ENCODE results near the gene RAG1.

DNA sequence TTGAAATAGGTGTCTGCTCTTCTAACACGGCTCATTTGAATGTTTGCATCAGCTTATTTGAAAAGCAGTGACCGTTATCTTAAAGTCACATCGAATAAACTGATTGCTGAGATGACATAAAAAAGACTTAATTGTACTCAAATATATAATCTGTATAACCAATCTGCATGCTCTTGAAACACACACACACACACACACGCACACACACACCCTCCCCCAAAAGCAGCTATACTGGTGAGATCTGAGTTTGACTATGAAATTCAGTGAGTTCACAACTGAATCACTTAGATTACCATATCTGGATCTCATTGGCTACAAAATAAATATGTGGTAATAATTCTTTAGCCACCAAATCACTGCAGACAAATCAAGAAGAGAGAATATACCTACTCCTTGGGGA is 22.7 kb downstream of the RAG1 start:
- no peak for TF ChIP-seq YY1 (IDR thresholded peaks at IDR 0.05; ENCODE audit: low read depth)
- TF ChIP-seq, protein P1, sequence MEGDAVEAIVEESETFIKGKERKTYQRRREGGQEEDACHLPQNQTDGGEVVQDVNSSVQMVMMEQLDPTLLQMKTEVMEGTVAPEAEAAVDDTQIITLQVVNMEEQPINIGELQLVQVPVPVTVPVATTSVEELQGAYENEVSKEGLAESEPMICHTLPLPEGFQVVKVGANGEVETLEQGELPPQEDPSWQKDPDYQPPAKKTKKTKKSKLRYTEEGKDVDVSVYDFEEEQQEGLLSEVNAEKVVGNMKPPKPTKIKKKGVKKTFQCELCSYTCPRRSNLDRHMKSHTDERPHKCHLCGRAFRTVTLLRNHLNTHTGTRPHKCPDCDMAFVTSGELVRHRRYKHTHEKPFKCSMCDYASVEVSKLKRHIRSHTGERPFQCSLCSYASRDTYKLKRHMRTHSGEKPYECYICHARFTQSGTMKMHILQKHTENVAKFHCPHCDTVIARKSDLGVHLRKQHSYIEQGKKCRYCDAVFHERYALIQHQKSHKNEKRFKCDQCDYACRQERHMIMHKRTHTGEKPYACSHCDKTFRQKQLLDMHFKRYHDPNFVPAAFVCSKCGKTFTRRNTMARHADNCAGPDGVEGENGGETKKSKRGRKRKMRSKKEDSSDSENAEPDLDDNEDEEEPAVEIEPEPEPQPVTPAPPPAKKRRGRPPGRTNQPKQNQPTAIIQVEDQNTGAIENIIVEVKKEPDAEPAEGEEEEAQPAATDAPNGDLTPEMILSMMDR (IDR thresholded peaks at IDR 0.05) = no peak
- no peak for TF ChIP-seq JUND (IDR thresholded peaks at IDR 0.05)
- TF ChIP-seq, protein P2, sequence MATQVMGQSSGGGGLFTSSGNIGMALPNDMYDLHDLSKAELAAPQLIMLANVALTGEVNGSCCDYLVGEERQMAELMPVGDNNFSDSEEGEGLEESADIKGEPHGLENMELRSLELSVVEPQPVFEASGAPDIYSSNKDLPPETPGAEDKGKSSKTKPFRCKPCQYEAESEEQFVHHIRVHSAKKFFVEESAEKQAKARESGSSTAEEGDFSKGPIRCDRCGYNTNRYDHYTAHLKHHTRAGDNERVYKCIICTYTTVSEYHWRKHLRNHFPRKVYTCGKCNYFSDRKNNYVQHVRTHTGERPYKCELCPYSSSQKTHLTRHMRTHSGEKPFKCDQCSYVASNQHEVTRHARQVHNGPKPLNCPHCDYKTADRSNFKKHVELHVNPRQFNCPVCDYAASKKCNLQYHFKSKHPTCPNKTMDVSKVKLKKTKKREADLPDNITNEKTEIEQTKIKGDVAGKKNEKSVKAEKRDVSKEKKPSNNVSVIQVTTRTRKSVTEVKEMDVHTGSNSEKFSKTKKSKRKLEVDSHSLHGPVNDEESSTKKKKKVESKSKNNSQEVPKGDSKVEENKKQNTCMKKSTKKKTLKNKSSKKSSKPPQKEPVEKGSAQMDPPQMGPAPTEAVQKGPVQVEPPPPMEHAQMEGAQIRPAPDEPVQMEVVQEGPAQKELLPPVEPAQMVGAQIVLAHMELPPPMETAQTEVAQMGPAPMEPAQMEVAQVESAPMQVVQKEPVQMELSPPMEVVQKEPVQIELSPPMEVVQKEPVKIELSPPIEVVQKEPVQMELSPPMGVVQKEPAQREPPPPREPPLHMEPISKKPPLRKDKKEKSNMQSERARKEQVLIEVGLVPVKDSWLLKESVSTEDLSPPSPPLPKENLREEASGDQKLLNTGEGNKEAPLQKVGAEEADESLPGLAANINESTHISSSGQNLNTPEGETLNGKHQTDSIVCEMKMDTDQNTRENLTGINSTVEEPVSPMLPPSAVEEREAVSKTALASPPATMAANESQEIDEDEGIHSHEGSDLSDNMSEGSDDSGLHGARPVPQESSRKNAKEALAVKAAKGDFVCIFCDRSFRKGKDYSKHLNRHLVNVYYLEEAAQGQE (IDR thresholded peaks at IDR 0.05; ENCODE audit: low read depth, low read length) = no peak

Measured in SK-N-SH (cell line).